Right lobe of liver (tissue), 4 donors: ENCODE measurements around the gene PRKCD.

Experiments used
- POLR2A ChIP-seq: fragments of 450-650 bp; IDR thresholded peaks from one replicate; pipeline ENCODE4 v1.6.1; 2017; ENCODE audit warnings: antibody characterized with exemption, mild to moderate bottlenecking
- TF ChIP-seq, protein P1 (sequence below), 4 donors: fragments of 200-600 bp in 3 of 4; fragments of 450-650 bp in 1 of 4; IDR thresholded peaks; one replicate each; pipeline versions ENCODE4 v1.5.1 to v1.8.0; 2016 to 2022; ENCODE audit warnings: antibody characterized with exemption in 4 of 4, mild to moderate bottlenecking in 2 of 4
- donor health status: DM: no; HTN: no; CAD: no.
- donor health status: DM: no; HTN: no; CAD: no.
- donor health status: DM: no; HTN: yes; CAD: no.

DNA sequence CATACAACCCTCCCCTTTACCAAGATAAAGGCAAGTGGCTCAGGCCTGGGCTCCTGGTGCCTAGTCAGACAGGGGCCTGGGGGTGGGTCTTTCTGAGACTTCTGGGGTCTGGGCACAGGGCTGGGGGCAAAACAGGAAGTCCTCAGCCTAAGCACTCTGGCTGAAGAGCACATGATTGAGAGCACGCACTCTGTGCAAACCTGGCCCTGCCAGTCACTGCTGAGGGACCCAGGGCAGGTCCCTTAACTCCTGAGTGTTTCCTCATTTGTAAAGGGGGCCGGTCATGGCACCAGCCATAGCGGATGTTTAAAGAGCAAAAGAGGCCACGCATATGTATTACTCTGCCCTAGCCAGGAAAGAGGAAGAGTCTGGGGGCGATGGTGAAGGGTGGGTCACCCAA lies 78.8 kb downstream of the PRKCD start:
- TF ChIP-seq, protein P1, sequence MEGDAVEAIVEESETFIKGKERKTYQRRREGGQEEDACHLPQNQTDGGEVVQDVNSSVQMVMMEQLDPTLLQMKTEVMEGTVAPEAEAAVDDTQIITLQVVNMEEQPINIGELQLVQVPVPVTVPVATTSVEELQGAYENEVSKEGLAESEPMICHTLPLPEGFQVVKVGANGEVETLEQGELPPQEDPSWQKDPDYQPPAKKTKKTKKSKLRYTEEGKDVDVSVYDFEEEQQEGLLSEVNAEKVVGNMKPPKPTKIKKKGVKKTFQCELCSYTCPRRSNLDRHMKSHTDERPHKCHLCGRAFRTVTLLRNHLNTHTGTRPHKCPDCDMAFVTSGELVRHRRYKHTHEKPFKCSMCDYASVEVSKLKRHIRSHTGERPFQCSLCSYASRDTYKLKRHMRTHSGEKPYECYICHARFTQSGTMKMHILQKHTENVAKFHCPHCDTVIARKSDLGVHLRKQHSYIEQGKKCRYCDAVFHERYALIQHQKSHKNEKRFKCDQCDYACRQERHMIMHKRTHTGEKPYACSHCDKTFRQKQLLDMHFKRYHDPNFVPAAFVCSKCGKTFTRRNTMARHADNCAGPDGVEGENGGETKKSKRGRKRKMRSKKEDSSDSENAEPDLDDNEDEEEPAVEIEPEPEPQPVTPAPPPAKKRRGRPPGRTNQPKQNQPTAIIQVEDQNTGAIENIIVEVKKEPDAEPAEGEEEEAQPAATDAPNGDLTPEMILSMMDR (IDR thresholded peaks at IDR 0.05), result no peak
- TF ChIP-seq POLR2A, result no peak
